ENCODE results near the gene PLCH2.

DNA sequence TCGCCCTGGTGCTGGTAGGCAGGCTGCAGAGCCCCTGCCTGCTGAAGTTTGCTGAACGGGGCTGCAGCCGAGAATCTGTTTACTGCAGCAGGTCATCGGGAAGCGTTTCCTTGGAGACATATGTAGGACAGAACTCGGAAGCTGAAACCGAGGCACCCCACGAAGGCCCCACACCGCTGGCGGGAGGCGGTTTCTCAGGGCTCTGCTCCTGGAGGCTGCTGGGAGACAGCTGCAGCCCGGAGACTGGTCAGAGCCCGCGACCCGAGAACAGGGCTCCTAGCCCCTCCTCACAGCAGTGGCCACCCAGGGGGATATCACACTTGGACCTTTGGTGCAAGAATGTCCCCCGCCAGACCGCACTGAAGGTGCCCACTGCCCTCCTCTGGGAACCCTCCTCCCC, 12.7 kb upstream of the PLCH2 start:
- no peak for TF ChIP-seq SMARCA4 (IDR thresholded peaks at IDR 0.05)
- TF ChIP-seq, protein P1, sequence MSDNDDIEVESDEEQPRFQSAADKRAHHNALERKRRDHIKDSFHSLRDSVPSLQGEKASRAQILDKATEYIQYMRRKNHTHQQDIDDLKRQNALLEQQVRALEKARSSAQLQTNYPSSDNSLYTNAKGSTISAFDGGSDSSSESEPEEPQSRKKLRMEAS (CRISPR knock-in tag; IDR thresholded peaks at IDR 0.05) = no peak
- no peak for TF ChIP-seq KDM1A (IDR thresholded peaks at IDR 0.05)
- TF ChIP-seq SIX5 (IDR thresholded peaks at IDR 0.05; ENCODE audit: borderline replicate concordance in 1 of 2, insufficient read depth in 1 of 2, low read depth in 1 of 2, low read length in 2 of 2) = no peak
- no peak for TF ChIP-seq POLR2A (conservative IDR thresholded peaks at IDR 0.05)
- TF ChIP-seq, protein P2, sequence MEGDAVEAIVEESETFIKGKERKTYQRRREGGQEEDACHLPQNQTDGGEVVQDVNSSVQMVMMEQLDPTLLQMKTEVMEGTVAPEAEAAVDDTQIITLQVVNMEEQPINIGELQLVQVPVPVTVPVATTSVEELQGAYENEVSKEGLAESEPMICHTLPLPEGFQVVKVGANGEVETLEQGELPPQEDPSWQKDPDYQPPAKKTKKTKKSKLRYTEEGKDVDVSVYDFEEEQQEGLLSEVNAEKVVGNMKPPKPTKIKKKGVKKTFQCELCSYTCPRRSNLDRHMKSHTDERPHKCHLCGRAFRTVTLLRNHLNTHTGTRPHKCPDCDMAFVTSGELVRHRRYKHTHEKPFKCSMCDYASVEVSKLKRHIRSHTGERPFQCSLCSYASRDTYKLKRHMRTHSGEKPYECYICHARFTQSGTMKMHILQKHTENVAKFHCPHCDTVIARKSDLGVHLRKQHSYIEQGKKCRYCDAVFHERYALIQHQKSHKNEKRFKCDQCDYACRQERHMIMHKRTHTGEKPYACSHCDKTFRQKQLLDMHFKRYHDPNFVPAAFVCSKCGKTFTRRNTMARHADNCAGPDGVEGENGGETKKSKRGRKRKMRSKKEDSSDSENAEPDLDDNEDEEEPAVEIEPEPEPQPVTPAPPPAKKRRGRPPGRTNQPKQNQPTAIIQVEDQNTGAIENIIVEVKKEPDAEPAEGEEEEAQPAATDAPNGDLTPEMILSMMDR (IDR thresholded peaks at IDR 0.05 in 2 of 3, conservative IDR thresholded peaks at IDR 0.05 in 1 of 3; ENCODE audit: insufficient read depth in 2 of 3, low read depth in 1 of 3, low read length in 3 of 3) = no peak
- TF ChIP-seq, protein P3, sequence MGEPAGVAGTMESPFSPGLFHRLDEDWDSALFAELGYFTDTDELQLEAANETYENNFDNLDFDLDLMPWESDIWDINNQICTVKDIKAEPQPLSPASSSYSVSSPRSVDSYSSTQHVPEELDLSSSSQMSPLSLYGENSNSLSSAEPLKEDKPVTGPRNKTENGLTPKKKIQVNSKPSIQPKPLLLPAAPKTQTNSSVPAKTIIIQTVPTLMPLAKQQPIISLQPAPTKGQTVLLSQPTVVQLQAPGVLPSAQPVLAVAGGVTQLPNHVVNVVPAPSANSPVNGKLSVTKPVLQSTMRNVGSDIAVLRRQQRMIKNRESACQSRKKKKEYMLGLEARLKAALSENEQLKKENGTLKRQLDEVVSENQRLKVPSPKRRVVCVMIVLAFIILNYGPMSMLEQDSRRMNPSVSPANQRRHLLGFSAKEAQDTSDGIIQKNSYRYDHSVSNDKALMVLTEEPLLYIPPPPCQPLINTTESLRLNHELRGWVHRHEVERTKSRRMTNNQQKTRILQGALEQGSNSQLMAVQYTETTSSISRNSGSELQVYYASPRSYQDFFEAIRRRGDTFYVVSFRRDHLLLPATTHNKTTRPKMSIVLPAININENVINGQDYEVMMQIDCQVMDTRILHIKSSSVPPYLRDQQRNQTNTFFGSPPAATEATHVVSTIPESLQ (CRISPR knock-in tag; IDR thresholded peaks at IDR 0.05) = no peak
- TF ChIP-seq, protein P4, sequence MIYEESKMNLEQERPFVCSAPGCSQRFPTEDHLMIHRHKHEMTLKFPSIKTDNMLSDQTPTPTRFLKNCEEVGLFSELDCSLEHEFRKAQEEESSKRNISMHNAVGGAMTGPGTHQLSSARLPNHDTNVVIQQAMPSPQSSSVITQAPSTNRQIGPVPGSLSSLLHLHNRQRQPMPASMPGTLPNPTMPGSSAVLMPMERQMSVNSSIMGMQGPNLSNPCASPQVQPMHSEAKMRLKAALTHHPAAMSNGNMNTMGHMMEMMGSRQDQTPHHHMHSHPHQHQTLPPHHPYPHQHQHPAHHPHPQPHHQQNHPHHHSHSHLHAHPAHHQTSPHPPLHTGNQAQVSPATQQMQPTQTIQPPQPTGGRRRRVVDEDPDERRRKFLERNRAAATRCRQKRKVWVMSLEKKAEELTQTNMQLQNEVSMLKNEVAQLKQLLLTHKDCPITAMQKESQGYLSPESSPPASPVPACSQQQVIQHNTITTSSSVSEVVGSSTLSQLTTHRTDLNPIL (CRISPR knock-in tag; IDR thresholded peaks at IDR 0.05) = no peak
- no peak for TF ChIP-seq SIRT6 (IDR thresholded peaks at IDR 0.05; ENCODE audit: low read depth, low read length)
- no peak for TF ChIP-seq CHD2 (IDR thresholded peaks at IDR 0.05; ENCODE audit: low read depth, low read length)
- no peak for TF ChIP-seq POLR2G (IDR thresholded peaks at IDR 0.05; ENCODE audit: low read depth, low read length)
